Keratinocyte (primary cell): ENCODE results near the gene RAMACL.

Source experiments
- CTCF ChIP-seq, 3 experiments: IDR thresholded peaks in 1 of 3; conservative IDR thresholded peaks in 1 of 3; optimal IDR thresholded peaks in 1 of 3; 2 replicates in 2 of 3; 3 replicates in 1 of 3; pipeline versions ENCODE3 to v1.5.1; 2011; ENCODE audit warnings: low read length in 3 of 3, mild to moderate bottlenecking in 3 of 3, moderate library complexity in 2 of 3, control low read depth in 1 of 3, inconsistent platforms in 1 of 3; ENCODE audit not compliant: insufficient read depth in 2 of 3; ENCODE audit errors: extremely low read depth in 1 of 3
- EZH2 ChIP-seq: IDR thresholded peaks from one replicate; pipeline ENCODE4 v1.6.1; 2012; ENCODE audit warnings: inconsistent platforms, mild to moderate bottlenecking, low read length, moderate library complexity

GRCh38 chr6:166563805-166564204 lies 22.7 kb downstream of the RAMACL start:
- TF ChIP-seq CTCF (optimal IDR thresholded peaks at IDR 0.05 in 1 of 3, IDR thresholded peaks at IDR 0.05 in 1 of 3, conservative IDR thresholded peaks at IDR 0.05 in 1 of 3; ENCODE audit: extremely low read depth in 1 of 3, insufficient read depth in 2 of 3, low read length in 3 of 3) (no peak), EZH2 (no peak)
